NCI-H774 (cell line): Measurements from ENCODE around the gene DDAH1.

Experiments used
- DNase-seq: peaks from one replicate; lab custom pipeline; 2025; lab: John Stamatoyannopoulos, UW

Gene DDAH1

DNA sequence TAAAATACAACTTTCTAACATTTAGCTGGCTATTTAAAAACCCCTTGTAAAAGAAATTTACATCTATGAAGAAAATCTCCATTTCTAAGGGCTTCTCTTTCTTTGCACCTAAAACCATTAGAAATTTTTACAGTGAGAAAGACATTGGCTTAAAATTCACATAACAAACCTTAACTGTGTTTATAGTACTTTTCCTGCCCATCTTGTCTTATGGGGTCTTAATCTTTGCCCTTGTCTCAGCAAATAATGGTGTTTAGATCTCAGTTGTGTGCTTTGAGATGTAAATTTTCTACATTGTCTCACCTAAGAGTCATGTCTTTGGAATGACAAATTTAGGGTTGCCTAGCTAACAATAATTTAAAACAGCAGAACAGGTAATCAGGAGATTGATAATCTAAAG, 71.5 kb downstream of the DDAH1 start:
- no peak for DNase-seq

DNA sequence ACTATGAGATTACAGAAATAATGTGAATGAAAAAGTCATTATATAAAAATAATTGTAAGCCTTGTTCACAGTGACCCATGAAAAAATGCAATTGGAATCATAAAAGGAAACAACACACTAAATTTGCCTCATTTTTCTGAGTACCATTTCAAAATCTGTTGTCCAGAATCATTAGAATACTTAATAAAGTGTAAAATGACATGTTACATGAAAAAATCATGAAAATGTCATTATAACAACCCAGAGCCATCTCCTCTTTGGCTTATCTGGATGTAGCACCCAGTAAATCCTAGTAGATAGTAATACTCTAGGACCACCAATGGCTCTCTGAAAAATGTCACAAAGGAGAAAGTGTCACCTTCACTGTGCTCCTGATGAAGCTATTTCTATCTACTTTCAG, 76.5 kb downstream of the DDAH1 start:
- DNase-seq = no peak

DNA sequence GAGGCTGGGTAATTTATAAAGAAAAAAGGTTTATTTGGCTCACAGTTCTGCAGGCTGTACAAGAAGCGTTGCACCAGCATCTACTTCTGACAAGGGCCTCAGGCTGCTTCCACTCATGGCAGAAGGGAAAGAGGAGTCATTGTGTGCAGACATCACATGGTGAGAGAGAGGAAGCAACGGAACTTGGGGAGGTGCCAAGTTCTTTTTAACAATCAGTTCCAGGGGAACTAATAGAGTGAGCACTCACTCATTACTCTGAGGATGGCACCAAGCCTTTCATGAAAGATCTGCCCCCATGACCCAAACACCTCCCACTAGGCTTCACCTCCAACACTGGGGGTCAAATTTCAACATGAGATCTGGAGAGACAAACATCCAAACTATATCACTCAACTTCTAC, 77.2 kb downstream of the DDAH1 start:
- DNase-seq = no peak

DNA sequence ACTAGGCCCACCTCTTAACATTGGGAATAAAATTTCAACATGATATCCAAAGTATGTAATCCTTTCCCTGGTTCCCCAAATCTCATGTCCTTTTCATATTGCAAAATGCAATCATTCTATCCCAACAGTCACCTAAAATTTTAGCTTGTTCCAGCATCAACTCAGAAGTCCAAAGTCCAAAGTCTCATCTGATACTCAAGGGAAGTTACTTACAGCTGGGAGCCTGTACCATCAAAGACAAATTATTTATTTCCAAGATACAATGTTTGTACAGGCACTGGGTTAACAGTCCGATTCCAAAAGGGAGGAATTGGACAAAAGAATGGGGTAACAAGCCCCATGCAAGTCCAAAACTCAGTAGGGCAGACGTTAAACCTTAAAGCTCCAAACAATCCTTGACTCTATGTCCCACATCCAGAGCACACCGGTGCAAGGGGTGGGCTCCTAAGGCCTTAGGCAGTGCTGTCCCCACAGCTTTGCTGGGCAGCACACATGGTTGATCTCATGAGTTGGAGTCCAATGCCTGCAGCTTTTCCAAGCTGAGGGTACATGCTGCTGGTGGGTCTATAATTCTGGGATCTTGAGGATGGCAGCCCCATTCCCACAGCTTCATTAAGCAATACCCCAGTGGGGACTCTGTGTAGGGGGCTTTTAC, 78.8 kb downstream of the DDAH1 start:
- DNase-seq = no peak

DNA sequence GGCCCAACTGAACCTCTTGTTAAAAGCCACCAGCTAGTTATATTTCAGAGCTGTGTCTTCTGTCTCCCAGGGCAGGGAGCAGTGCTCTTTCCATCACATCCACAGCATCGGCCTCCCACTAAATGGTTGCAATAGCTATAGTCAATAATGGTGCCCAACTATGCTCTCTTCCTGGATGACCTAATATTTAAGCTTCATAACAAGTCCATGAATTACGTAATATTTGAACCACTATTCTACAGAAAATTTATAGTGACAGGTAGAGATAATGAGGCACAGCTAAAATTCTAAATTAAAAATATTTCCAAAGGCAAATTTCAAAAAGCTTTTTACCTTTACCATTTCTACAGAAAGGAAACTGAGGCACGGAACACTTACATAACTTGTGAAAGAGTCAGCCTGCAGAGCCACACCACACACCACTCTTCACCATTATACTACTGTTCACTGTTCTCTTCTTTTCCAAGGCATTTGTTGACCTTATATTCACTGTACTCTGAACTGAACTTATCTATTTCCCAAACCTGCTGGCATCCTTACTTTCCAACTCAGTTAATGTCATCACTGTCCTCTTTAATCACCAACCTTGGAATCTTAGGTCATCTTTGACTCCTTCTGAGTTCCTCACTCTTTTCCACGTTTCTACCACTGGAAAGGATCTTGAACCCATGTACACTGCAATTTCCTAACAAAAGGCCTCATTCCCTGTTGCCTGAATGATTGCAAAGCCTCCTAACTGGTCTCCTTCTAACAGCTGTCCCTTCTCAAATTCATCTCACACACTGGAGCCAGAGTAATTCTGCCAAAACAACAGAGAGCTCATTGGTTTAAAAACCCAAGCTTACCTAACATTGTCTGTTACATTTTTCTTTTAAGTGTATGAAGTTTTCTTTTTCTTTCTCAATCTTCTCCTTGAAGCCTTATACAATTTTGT, 85.5 kb downstream of the DDAH1 start:
- DNase-seq = no peak

DNA sequence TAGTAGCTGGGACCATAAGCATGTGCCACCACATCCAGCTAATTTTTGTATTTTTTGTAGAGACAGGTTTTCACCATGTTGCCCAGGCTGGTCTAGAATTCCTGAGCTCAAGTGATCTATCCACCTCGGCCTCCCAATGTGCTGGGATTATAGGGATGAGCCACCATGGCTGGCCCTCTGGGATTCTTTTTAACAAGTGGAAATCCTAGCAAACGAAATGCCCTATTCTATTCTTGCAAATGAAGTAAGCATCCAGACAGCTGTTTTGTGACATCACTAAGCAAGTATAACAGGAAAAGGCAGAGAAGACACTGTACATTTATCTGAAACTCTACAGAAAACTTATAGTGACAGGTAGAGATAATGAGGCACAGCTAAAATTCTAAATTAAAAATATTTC, 86.4 kb downstream of the DDAH1 start:
- DNase-seq = no peak

DNA sequence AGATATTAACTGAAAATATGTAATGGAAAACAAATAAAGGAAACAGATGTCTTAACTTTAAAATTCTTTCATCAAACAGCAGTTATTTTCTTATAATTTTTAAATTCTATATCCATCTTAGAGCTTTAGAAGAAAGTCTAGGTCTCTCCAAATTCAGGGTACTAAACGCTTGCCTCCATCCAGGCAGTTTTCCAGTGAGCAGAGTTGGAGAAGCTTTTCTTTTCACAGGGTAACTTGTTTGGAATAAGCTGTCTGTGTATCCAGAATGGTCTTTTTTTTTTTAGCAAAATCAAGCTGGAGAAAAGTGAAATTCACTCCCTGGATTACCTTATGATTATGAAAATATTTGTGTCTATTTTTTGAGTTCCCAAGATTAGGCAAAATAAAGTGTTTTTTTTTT, 88.6 kb downstream of the DDAH1 start:
- no peak for DNase-seq

DNA sequence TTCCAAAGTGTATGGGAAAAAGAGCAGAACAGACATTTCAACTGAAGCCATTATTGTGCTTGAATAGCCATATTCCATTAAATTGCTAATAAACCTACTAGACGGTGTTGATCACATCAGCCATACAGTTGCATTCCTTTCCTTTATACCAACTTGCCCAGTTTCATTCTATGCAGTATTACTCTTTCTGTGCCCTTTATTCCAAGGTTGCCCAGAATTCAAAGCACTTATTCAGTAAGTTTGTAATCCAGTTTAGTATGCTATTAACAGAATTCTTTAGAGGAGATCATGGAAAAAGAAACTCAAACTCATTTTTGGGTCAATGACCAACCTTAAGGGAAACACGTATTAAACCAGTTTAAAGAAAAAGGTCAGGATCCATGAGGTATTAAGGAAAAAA, 89.5 kb downstream of the DDAH1 start:
- DNase-seq = no peak

DNA sequence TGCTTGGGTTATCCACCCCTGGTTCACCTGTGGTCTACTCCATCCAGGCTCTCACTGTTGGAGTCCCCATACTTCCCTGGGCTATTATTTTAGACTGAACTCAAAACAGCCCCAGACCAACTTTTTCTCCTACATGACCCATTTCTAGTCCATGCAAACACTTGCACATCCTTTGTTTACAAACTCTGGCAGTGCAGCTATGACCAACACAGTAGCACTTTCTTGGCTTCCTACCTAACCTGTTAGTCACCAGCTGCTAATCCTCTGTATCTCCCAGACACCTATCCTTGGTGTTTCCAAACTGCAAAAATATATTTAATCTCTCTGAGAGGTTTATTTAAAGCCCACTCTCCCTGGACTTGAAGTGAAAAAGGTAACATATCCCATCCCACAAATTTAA, 90.8 kb downstream of the DDAH1 start:
- DNase-seq = no peak

DNA sequence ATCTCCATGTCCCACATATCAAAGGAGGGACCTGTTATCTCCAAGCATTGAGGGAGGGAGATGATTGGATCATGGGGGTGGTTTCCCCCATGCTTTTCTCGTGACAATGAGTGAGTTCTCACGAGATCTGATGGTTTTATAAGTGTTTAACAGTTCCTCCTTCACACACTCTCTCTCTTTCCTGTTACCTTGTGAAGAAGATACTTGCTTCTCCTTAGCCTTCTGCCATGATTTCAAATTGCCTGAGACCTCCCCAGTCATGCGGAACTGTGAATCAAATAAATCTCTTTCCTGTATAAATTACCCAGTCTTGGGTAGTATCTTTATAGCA, 91.6 kb downstream of the DDAH1 start:
- DNase-seq = no peak

DNA sequence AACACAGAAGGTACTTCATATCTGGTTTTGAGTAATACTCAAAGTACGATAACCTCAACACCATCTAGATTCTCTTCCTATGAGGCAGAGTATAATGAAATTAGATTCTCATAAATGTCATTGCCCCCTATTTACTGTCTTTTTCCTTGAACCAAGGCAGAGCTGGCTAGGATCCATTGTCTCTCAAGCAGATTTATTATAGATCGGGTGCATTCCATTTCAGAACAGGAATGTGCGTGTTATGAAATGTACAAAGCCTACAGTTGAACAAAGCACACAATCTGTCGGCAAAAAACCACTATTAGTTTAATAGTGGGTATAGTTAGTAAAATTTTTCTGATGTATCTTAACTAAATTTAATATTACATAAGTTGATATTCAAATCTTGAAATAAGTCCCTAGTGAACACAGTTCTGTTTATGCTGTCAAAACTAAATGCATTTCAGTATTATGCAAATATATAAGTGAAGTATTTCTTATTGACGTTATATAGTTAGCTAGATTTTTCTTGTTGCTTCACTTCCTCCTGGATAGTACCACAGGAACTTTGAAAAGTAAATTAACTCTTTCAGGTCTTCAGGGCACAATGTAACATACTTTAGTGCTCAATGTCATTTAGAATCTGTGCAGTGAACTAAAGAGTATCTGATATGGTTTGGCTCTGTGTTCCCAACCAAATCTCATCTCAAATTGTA, 92.1 kb downstream of the DDAH1 start:
- DNase-seq = no peak

DNA sequence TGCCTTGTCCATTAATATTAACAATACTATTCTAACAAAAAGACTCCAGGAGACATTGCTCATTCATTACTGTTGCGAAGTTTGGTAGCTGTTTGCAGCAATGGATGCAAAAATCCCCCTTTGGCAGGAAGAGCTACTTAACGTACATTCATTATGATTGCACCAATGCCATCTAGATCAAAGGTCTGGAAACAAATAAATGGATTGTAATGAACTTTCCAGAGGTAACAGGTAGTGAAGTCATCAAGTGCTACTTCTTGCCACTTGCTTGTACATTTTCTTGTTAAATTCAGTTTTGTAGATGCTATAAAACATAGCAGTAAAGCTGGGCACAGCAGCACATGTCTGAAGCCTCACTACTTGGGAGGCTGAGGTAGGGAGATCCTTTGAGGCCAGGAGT, 93.9 kb downstream of the DDAH1 start:
- no peak for DNase-seq

DNA sequence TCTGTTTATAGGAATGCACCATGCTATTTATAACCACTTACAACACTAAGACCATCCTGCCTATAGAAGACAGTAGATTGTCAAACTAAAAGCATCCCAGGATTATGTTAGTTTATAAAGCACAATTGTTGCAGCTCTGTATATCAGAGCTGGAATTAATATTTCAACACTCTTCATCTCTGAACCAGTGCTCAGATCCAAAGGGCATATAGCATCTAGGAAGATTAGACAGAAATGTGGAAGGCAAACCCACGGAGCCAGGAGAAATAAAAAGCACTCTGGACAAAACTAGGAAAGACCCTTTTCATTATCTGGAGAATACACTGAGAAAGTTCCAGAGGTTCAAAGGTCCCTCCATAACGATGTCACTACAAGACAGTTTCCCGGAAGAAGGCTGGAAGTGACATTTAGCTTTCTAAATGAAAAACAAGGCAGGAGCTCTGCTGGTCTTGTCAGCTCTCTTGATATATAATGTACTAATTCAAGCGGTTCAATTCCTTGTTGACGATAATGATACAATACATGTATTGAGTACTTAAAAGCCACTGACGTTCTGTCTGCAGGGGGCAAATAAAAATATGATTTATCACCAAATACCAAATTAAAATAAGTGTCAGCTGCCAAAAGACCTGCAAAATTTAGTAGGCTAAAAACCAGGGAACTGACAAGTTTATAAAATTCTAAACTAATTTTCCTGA, 96.7 kb downstream of the DDAH1 start:
- DNase-seq = no peak

DNA sequence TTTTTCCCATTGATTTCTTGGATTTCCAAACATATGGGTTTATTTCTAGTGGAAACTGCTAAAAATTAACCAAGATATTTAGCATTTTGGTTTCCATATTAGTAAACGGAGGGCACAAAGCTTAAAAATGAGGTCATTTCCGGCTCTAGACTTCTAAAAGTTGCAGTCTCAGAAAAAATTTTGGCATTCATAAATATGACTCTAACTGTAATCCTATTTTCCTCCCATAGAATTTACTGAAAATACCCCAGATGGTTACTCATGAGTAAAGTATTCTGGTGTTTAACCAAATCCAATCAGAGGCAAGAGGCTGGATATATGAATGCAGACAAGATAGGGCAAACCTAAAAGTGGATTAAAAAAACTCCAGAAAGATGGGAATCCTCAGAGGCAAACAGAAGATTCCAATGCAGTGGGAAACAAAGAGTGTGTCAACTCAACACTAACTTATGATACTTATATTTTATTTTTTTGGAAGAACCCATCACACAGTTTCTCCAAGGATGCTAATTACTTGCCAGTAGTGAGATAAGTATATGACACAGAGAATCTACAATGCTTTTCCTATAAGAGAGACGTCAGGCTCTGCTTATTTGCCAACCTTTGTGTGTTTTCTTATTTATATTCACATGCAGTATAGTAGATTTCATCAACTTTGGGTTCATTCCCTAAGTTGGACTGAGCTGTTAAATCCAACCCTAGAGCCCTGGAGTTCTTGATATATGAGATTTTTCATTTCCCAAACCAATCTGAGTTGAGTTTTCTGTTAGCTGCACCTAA, 98.4 kb downstream of the DDAH1 start:
- DNase-seq = no peak

DNA sequence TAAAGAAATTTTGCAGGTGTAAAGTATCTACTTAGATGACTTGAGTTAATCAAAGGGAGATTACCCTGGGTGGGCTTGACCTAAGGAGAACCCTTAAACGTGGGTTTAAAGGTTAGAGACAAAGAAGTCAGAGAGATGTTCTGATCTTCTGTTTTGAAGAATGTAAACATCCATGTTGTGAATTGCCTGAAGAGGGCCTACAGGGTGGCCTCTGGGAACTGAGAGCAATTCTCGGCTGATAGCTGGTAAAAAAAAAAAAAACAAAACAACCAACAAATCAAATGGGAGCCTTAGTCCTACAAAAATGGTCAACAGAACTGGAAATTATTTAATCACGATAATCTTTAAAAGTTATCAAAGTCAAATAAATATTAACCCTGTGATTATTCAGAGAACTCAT, 99.1 kb downstream of the DDAH1 start:
- DNase-seq = no peak

DNA sequence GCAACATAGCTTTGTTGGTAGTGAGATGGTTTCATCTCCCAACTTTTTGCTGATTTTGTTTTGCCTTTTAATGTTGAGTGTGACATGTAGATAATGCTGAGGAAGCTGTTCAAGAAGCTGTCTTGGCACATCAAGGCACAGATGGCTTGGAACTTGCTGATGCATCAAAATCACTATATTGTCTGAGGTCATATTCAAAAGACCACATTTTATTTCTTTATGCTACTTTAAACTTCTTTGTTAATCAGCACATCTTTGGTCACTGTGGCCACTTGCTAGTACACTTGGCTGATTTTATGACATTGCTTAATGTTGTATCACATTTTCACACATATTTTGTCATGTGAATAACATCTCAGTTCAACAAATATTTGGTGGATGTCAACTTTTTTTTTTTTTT, 101.4 kb downstream of the DDAH1 start:
- no peak for DNase-seq

DNA sequence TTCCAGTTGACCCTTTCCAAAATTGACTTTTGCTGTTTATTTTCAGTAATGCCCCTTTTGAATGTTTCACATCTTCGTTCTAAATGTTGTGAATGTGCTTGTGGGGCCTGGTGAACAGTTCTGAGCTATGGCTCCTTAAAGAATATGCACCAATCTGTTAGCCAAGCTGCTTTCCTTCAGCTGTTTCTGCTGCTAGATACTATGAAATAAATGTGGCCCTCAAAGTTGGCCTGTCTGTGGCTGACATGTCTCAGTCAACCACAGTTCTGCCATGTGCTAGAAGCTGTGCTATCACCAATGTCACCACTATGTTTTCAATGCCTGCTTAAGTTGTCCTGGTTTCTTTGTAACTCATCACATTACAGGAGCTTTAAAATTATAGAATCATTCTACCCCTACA, 101.9 kb downstream of the DDAH1 start:
- DNase-seq = no peak

DNA sequence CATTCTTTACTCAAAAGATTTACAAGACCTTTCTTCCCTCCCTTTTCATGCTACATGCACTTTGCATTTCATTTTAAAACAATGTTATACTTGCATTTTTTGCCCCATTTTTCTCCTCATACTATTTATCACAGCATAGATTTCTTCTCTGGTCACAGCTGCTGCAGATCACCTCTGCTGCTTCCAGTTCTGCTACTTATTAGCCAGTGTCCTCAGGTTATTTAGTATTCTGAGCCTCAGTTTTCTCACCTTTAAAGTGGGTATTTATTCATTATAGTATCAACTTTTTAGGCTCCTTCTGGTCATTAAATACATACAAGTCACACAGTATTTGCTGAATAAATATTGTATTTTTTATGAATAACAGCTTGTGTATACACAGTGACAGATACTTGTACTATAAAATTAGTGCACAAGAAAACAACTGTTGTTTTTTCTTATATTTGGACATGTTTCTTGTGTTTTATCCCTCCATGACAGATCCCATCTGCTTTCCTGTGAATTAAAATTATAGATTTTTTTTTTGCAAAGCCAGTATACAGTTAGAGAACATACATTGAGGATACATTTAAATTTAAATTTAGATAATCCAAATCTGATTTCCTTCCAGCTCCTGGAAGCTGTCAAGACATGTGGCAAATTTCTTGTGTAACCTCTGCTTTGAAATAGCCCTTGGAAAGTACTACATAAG, 103.2 kb downstream of the DDAH1 start:
- DNase-seq = no peak

DNA sequence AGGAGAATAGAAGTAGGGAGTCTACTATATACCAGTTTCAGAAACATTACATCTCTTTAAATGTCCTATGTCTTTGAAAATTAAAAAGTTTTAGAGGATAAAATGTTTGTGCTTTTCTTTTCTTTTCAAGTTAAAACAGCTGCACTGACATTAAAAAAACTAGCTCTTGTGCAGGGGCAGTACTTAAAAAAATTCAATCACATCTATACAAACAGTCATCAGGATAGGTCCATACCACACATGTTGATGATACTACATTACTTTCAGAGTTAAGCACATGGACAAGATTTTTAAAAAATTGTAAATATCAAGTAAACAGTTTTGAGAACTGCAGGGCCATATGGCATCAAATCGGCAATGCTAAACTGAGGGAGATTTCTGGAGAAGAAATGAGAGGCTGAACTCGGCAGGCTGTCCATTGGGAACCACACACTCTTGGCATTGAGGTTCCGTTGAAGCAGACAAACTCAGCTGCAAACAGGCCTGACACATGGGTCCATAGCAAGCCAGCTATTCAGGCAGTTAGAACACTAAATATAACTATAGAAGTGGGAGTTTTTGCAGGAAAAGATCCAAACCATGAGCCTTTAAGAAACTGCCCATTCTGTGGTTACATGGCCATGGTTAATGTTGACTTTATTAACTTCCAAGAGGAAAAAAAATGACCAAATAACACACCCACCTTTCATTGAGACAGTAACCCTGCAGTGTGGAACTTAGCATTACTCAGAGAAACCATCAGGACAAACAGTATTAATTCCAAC, 104.0 kb downstream of the DDAH1 start:
- no peak for DNase-seq
